Activated CD8-positive, alpha-beta memory T cell treated with anti-CD3 and anti-CD28 coated beads for 24 hours (primary cell): ENCODE data around the gene DNMT1.

Experiments used
- DNase-seq: peaks from one replicate; pipeline ENCODE4 v3.0.0-alpha.2; 2020

The DNMT1 gene

DNA sequence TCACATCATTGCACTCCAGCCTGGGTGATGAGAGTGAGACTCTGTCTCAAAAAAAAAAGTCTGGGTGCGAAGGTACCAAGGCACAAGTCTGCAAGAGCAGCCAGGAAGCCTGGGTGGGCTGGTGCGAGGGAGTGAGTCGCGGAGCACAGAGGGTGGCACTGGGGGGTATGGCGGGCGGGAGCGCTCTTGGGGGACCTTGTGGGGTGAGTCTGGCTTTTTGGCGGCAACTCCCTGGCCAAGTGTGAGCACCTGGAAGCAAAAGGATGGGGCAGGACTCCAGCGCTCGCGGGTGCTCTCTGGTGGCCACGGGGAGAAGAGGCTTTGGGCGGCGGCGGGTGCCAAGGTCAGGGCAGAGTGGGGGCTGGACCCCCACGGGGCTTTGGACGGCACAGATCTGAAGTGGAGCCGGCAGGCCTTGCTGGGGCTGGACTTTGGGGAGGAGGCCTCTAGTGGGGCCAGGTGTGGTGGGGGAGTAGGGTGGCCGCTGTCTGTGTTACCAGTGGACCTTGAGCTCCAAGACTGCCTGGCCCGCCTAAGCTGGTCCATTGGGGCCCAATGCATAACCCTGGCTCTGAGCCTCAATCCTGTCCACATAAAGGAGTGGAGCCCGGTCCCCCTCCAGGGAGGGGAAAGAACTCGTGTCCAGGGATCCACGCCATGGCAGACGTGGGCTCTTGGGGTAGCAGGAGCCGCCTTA lies 81.7 kb downstream of the DNMT1 start:
- DNase-seq: peak; percentile 92

DNA sequence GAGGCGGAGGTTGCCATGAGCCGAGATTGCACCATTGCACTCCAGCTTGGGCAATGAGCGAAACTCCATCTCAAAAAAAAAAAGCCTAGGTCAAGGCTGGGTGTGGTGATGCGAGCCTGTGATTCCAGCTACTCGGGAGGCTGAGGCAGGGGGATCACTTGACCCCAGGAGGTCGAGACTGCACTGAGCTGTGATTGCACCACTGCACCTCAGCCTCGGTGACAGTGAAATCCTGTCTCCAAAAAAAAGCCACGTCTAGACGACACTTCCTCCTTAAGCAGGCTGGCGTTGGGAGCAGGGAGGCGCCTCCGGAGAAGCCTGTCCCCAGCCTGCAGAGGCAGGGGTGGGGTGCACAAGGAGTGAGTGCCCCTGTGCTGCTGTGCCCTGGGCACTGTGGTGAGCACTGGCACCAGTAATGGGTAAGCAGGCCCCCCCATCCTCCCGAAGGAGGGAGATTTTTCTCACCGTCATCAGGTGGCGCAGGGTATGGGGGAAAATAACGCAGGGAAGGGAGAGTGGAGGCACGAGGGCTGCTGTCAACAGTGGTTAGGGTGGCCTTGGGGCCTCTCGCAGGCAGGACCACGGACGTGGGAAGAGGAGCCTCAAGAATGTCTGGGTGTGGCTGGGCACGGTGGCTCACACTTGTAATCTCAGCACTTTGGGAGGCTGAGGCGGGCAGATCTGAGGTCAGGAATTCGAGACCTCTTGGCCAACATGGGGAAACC lies 82.6 kb downstream of the DNMT1 start:
- DNase-seq: peak; percentile 86

DNA sequence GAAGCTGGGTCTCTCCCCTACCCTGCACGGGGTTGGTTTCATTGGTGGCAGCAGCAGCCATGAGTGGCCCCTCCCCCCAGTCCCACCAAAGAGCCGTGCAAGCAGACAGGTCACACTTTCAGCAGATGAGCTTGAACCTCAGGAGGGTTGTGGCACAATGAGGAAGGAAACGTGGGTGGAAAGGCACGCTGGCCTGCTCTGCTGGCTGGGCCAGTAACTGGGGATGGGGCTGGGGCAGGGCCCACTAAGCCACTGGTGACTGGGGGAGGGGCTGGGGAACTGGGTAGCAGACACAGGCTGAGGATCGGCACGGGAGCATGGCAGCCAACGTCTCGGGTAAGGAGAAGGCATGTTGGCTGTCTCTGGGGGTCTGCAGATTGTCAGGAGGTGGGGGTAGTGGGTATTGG lies 83.3 kb downstream of the DNMT1 start, which contains the start of gene P2RY11:
TSS of gene P2RY11 (plus strand) at position 289 of the 407 bp plus-strand sequence. CDS start at position 318, 29 bp downstream.
- peak; percentile 78 for DNase-seq

DNA sequence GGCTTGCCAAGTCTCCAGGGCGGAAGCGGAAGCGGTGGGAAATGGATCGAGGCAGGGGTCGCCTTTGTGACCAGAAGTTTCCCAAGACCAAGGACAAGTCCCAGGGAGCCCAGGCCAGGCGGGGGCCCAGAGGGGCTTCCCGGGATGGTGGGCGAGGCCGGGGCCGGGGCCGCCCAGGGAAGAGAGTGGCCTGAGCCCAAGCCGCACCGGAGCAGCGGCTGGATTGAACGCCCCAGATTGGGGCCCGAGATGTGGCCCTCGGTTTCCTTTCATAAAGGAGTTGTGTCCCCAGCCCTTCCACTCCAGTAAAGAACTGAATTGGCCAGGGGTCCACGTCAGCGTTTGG lies 83.8 kb downstream of the DNMT1 start:
- no peak for DNase-seq

DNA sequence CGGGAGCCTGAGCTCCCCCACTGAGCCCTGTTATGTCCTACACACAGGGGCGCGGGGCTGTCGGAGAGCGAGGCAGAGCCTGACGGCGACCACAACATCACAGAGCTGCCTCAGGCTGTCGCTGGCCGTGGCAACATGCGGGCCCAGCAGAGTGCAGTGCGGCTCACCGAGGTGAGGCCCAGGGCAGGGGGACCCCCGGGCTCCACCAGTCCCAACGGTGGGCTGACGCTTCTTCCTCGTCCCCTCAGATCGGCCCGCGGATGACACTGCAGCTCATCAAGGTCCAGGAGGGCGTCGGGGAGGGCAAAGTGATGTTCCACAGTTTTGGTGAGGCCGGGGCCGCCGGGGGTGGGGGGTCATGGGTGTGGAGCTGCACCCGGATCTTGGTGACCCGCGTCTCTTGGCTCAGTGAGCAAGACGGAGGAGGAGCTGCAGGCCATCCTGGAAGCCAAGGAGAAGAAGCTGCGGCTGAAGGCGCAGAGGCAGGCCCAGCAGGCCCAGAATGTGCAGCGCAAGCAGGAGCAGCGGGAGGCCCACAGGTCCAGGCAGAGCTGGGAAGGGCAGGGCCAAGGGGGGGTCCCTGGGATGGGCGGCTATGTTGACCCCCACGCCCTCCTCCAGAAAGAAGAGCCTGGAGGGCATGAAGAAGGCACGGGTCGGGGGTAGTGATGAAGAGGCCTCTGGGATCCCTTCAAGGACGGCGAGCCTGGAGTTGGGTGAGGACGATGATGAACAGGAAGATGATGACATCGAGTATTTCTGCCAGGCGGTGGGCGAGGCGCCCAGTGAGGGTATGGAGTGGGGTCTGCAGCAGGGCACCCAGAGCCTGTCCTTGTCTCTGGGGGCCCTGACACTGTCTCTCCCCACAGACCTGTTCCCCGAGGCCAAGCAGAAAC lies 84.4 kb downstream of the DNMT1 start:
- DNase-seq: no peak

DNA sequence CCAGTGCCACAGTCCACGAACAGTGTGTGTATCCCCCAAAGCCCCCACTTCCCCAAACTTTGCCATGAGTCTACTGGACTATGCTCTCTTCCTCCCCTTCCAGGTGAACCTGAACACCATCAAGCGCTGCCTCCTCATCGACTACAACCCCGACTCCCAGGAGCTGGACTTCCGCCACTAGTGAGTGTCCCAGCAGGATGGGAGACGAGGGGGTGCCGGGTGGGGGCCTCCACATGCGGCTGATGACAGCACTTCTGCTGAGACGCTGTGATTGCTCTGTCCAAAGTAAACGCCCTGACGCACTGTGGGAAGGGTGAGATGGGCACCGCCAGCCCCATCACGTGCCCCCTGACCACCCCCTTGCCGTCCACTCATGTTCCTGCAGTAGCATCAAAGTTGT lies 85.2 kb downstream of the DNMT1 start:
- no peak for DNase-seq

DNA sequence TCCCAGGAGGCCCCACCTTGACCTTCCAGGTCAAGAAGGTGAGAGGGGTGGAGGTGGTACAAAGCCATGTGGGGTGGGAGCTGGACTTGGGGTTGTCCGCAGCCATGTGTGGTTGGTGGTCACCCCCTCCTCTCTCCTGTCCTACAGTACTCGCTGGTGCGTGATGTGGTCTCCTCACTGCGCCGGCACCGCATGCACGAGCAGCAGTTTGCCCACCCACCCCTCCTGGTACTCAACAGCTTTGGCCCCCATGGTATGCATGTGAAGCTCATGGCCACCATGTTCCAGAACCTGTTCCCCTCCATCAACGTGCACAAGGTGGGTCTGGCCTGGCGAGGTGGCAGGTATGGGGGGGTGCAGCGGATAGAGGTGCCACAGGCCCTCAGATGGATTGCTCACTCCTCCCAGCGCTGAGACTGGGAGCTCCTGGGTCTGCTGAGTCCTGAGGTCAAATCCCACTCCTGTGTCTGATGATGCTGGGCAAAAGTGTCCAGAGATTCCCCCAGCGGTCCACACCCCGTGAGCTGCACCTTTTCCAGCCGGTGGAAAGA lies 86.9 kb downstream of the DNMT1 start:
- DNase-seq: no peak

DNA sequence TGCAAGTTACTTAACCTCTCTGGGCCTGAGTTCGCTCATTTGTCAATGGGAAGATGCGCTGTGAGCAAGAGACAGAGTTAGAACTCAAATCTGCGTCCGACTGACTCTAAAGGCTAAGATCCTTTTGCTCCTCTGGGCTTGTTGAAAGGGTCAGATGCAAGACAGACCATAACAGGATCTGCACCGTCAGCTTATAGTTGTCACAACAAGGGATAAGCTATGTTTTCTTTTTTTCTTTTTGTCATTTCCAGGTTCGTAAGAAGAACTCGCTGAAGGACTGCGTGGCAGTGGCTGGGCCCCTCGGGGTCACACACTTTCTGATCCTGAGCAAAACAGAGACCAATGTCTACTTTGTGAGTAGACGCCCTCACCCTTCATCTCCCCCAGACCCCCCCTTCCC lies 87.5 kb downstream of the DNMT1 start:
- no peak for DNase-seq

DNA sequence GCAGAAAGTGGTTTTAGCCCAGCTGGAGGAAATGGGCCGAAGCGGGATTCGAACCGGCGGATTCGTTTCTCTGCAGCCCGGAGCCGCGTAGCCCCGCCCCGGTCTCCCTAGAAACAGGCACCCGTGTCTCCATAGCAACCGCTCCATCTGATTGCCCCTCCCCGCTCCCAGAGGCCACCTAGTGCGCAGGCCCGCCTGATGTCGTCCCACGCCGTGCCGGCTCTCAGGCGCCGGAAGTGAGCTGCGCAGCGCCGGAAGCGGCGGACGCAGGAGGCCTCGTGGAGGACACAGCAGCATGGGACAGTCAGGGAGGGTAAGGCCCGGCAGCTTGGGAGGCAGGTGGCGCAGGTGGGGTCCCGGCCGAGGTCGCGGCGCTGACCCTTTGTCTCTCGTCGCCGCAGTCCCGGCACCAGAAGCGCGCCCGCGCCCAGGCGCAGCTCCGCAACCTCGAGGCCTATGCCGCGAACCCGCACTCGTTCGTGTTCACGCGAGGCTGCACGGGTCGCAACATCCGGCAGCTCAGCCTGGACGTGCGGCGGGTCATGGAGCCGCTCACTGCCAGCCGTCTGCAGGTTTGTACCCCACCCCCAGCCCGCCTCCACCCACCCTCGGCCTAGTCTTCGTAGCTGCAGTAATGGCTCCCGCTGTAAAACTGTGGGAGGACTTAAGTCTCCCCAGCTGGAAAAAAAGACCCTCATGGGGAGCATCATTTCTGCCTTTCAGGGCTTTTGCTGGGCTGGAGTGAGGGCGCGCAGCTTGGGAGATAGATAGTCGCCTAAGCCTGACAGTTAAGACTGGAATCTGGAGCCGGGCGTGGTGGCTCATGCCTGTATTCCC lies 88.4 kb downstream of the DNMT1 start, which contains the start of gene PPAN:
TSS of gene PPAN (plus strand) at position 263 of the 837 bp plus-strand sequence. CDS start at position 296, 33 bp downstream.
- peak; percentile 96 for DNase-seq

DNA sequence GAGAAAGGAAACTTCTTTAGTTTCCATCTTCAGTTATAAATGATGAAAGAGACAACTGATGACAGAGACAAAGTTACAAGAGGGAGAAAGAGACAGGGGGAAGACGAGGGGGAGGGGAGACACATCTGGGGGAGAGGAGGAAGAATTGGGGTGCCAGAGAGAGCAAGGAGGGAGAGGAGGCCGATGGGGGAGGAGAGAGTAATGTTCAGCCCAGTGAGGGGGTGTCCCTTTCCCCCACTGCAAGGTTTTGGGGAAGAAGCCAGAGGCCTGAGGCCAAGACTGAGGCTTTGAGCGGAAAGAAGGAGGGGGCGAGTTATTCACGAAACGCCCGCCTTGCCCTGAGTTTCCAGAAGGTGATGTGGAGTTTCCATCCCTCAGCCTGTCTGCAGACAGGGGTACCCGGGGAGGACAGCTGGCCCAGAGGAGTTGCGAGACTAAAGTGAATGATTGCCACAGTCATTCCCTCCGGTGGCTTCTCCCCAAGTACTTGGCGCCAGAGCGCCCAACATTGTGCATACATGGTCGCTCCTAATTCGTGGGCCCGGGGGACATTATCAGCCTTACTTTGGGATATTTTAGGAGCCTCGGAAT lies 89.1 kb downstream of the DNMT1 start:
- no peak for DNase-seq

DNA sequence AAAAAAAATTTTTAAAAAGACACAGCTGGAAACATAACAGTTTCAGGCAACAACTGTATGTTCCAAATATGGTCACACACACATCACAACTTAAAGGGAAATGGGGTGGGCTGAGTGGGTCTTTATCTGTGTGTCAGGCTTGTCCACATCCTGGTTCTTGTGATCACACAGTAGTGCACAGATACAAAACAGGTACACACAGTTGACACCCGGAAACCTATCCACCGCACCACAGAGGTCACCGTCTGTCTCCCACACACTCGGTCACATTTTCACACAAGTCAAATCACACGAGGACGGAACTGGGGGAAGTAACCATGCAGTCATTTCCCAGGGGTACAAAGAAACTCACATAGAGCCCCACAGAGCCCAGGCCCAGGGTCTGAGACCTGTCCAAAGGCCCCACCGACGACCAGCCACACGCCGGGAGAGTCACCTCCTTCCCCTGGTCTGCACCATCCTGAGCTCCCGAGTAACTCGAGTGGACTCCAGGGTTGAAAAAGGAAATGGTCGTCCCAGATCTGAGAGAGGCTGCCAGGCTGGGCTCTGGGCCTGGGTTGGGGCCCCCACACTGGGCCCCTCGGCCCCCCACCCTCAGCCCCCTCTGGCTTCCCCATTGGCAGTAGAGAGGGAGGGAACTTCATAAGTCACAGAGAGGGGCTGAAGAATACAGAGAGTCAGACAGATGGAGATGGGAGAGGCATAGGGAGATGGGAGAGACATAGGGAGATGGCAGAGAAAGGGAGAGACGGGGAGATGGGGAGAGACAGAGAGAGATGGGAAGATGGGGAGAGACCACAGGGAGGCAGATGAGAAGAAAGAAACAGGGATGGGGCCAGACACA lies 89.9 kb downstream of the DNMT1 start:
- DNase-seq: peak; percentile 89

DNA sequence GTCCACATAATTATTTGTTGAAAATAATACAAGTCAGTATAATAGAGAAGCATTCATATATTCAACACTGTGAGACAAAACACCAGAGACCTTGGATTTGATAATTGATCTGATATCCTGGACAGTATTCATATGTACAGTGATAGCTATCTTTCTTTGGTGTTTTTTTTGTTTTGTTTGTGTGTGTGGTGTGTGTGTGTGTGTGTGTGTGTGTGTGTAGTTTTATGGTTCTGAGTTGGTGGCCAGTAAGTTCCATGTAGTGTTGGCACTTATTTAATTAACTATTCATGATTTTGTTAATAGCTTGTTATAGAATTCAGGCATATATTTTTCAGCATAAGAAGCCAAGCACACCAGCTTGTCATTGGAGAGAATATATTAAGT lies 90.6 kb downstream of the DNMT1 start:
- DNase-seq: no peak

DNA sequence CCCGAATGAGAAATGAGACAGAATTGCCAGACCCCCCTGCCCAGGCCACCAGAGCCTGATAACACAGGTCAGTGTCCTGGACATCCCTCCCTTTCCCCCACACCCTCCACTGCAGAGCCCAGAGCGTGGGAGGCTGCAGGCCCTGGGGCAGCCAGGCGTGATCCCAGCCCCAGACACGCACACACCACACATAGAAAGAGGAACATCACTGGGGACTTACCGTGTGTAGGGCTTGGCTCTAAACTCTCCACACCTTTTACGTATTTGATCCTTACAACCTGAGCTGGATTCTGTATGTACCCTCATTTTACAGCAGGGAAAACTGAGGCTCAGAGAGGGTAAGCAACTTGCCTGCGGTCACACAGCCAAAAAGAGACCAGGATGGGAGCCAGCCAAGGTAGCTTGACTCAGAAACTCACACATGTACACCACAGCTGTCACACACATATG lies 91.9 kb downstream of the DNMT1 start:
- no peak for DNase-seq

DNA sequence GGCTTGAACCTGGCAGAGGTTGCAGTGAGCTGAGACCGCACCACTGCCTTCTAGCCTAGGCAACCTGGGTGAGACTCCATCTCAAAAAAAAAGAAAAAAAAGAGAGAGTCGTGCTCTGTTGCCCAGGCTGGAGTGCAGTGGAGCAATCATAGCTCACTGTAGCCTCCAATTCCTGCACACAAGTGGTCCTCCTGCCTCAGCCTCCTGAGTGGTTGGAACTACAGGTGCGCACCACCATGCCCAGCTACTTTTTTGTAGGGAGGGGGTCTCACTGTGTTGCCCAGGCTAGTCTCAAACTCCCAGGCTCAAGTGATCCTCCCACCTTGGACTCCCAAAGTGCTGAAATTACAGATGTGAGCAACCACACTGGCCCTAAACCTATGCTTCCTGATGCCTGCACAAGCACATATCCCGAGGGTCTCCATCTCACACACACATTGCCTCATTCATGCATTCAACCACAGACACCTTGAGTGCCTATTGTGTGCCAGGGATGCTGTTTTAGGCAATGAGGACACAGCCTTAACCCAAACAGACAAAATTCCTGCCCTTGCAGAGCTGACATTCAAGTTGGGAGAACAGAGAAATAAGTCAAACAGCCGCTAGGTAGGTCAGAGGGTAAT lies 94.5 kb downstream of the DNMT1 start:
- DNase-seq: no peak

DNA sequence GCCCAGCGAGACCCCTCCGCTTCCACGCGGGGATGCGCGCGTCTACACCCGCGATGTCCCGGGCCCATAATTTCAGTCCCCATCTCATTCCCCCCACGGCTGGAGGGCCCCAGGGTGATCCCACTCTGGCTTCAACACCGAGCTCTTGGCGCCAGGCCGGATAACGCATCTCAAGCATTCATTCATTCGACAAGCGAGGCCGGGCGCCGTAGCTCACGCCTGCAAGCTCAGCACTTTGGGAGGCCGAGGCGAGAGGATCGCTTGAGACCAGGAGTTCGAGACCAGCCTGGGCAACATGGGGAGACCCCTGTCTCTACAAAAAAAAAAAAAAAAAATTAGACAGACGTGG lies 98.2 kb downstream of the DNMT1 start:
- DNase-seq: no peak

DNA sequence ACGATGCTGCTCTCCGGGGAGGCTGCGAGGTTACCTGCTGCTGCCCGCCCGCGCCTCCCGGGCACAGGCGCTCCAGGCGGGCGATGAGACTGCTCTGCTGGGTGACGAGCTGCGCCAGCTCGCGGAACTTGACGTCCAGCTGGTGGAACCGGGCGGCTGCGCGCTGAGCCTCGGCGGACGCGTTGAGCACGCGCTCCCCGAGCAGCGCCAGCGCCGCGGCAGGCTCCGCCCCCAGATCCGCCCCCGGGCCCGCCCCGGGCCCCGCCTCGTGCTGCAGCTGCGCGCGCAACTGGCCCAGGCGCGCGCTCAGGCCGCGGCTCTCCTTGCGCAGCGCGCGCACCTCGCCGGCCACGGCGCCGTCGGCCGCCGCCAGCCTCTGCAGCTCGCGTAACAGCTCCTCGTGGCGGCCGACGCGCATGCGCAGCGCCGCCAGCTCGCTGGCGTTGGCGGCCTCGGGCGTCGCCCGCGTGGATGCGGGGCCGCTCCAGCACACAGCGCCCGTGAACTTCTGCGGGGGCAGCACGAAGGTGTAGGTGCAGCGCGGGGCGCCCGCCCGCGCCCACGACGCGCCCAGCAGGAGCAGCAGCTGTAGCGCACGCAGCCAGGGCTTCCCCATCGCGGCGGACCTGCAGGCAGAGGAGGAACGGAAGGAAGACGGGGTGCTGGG lies 98.7 kb downstream of the DNMT1 start:
- DNase-seq: peak; percentile 96

DNA sequence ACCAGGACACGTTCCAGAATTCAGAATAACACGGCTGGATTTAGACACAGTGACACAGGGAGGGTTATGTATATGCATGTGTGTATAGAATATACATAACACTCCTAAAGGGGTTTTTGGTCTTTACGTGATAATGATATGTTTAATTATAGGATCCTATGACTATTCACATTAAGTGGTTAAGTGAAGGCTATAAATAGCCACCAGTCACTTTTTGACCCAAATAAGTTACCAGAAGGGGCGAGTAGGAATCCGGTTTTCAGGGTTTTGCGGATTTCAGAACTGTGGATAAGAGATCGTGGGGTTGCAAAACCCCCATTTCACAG lies 99.2 kb downstream of the DNMT1 start:
- DNase-seq: no peak

DNA sequence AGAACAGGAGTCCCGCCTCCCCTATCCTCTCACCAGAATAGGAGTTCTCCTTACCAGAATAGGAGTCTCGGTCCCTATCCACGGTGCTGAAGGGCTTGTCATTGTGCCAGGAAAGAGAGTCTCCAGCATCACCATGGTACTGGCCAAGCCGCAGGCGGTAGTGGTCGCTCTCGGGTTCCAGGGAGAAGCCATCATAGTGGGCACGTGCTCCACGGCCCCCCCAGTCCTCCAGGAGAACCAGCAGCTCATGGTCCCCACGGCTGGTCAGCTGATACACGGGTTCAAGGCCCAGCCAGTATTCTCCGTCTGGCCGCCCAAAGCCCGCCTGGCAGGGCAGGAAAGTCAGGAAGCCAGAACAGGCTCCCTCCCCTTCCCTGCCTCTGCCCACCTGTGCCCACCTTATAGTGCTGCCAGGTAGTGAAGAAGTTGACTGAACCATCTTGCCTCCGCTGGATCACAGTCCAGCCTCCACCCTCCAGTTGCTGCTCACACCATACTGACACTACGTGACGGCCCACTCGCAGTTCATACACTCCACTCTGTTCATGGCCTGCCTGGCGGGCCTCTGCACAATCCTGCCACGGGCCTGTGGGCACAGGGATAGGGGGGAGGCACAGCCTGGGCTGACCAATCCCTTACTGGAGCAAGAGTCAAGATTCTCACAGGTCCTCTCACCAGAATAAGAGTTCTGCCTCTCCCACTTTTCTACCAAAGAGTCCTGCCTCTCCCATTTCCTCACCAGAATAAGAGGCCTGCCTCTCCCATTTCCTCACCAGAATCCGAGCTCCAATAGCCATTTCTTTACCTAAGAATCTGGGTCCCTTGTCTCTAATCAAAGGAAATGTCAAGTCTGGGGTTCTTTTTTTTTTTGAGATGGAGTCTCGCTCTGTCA lies 101.2 kb downstream of the DNMT1 start:
- no peak for DNase-seq
